ENCODE data around the gene KRTAP12-1.

- TF ChIP-seq CTCF (IDR thresholded peaks at IDR 0.05) (no peak), SIN3A (IDR thresholded peaks at IDR 0.05; ENCODE audit: borderline replicate concordance, insufficient read depth, low read depth, low read length) (no peak)
Measured at GRCh38 chr21:44647222-44647552, 34.8 kb downstream of the KRTAP12-1 start.
